ENCODE data around the gene NMNAT1.

DNA sequence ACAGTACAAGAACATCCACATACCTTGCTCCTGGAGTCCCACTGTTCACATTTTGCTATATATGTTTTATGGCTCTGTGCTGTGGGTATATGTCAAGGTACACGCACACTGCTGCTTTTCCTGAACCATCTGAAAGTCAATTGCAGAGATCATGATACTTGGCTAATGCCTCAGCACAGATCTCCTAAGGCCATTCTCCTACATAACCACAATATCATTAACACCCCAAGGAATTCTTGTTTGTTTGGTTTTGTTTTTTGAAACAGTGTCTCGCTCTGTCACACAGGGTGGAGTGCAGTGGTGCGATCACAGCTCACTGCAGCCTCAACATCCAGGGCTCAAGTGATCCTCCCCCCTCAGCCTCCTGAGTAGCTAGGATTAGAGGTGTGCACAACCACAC, 49.2 kb upstream of the NMNAT1 start:
- TF ChIP-seq CTCF (IDR thresholded peaks at IDR 0.05) (no peak), EP300 (IDR thresholded peaks at IDR 0.05) (no peak), POLR2A (IDR thresholded peaks at IDR 0.05) (no peak)
